NCI-H524 treated with DMSO at 0.1 percent for 48 hours (cell line): ENCODE results near the gene EIF1AX.
"Not testable (repeated sequence)": the region's sequence is repeated elsewhere in the genome, so short reads cannot be mapped to it uniquely, and the experiment has no call there.

ENCODE experiments used
- DNase-seq: peaks from one replicate; lab custom pipeline; 2025; lab: John Stamatoyannopoulos, UW

The EIF1AX gene, protein sequence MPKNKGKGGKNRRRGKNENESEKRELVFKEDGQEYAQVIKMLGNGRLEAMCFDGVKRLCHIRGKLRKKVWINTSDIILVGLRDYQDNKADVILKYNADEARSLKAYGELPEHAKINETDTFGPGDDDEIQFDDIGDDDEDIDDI

DNA sequence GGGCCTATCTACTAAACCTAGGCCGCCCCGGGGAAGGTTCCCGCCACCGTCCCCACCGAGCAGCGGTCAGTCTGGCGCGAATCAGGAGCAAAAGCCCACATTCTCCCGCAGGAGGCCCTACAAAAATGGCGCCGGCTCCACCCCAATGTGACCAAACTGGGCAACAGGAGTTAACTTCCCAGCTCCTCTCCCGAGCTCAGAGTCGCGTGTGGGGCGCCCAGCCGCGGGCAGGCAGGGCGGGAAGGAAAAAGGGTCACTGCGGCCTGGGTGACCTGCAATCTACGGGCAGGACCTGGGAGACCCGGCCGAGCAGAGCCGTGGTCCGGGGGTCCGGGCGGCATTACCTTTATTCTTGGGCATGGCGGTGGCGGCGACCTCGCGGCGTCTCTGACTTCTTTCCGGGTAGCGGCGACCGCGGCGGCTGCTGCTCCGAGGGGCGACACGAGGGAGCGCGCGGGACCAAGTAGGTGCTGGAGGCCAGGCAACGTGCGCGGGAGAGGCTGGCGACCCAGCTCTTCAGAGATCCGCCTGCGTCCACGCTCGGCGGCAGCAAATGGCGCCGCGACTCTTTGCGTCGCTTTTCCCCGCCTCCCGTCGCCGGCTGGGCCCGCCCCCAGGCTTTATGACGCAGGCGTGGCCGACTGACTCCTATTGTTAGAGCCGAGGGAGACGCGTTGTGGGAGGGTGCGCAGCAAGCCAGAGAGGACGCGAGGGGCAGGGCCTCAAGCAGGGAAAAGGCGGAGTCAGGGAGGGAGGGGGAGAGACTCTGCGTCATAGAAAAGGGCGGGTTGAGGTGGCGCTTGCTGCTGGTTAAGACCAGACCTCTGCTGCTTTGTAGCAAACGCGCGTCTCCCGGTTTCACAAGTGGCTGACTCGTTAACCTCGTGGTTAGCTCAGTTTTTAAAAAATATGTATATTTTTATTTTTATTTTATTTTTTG lies at the start of gene EIF1AX:
Gene EIF1AX, minus strand, starts transcription at position 558 of the 940 bp plus-strand sequence. Its CDS starts 198 bp downstream, at position 360.
- peak; percentile 95 for DNase-seq

DNA sequence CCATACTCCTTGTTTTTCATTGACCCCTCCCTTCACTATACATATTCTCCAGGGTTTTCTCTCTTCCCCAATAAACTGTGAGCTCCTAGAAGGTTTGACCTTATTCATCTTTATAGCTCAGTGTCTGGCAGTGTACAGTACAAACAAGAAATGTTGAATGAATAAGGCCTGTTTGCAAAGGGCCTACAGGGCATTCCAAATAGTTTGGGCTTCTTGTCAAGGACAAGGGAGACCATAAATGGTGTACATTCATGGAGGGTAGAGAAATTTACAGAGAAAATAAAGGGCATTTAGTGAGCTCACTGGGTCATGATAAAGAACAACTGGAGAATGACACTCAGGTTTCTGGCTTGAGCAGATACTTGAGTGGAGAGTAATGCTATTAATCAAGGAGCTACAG lies 47.5 kb upstream of the EIF1AX start:
- no peak for DNase-seq

DNA sequence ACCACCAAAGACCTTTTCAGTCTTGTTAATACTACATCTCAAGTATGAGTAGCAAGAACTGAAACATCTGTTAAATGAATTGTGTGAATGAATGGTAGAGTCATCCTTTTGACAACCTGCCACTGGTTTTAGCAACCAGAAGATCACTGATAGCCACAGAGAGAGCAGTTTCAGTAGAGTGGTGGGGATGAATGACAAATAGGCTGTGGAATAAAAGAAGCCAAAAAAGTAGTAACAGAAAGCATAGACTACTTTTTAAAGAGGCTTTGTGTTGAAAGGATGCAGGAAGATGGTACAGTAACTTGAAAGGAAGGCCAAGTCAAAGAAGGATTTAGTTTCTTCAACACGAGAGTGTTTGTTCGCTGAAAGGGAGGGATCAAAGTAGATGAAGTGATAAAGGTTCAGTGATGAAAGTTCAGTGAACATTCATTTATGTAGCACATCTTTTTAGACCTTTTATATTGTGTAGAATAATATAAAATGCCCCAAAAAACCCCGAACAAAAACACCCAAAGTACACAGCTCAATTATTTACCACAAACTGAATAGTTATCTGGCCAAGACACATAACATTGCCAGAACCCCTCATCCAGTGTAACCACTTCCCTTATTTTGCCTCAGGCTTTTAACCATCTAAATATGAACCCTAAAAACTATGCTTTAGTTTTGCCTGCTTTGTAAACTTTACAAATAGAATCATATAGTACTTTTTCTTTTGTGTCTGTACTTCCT lies 40.1 kb upstream of the EIF1AX start:
- no peak for DNase-seq

DNA sequence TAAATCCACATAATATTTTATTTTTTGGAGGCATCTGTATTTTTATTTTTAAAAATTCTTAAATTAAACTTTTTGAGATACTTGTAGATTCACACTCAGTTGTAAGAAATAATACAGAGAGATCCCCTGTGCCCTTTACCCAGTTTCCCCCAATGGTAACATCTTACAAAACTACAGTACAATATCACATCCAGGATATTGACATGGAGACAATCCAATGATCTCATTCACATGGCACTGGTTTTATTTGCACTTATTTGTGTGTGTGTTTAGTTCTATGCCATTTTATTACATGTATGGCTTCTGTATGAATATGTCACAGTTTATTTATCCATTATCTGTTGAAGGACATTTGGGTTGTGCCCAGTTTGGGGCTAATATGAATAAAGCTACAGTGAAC lies 35.5 kb upstream of the EIF1AX start:
- DNase-seq = no peak

DNA sequence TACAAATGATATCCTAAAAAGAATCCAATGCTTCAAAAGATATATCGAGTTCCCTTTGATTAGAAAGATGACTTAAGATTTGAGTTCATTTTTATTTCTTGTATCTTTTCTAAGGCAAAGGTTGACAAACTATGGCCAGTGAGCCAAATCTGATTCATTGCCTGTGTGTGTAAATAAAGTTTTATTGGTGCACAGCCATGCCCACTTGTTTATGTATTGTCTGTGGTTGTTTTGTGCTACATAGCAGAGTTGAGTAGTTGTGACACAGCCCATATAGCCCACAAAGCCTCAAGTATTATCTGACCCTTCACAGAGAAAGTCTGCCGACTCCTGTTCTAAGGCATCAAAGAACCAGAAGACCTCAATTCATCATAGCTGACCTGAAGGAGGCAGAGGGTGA lies 32.2 kb upstream of the EIF1AX start:
- DNase-seq = no peak

DNA sequence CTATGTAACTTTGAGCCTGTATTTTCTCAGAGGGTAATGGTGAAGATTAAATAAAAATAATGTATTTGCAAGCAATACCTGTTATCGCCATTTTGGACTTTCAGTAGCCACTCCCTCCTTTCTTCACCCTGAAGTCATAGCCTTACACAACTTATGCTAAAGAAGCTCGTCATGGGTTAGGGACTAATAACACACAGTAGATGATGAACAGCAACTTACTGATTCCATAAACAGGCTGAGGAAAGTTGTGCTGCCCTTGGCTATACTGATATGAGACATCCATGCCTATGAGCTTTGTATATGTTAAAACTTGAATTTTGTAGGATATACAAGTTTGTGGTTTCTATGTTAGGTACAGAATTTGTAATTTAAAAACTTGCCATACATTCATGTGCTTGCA lies 31.7 kb upstream of the EIF1AX start:
- DNase-seq = no peak

DNA sequence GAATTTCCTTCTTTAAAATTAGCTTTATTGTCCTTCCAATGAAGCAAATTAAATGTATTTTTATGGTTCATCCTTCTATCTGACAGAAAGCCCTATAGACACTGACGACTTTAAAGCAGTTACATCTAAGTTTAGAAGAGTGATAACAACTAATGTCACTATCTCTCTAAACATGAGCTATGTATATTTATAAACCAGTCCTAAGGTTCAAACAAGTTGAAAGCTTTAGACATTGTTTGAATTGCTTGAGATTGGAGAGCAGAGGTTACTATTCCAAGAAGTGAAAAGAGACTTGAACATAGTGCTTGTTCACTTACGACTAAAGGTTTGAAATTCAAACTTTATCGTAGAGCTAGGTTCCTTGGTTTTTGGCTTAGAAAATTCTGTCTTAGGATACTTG lies 30.2 kb upstream of the EIF1AX start:
- no peak for DNase-seq

DNA sequence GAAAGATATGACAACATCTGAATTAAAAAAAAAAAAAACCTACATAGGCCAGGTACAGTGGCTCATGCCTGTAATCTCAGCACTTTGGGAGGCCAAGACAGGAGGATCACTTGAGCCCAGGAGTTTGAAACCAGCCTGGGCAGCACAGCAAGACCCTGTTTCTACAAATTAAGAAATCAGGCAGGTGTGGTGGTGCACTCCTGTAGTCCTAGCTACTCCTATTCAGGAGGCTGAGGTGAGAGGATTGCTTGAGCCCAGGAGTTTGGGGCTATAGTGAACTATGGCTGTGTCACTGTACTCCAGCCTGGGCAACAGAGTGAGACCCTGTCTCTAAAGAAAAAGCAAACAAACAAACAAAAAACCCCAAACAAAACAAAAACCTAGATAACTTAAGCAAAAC lies 20.9 kb upstream of the EIF1AX start:
- not testable (repeated sequence) for DNase-seq

DNA sequence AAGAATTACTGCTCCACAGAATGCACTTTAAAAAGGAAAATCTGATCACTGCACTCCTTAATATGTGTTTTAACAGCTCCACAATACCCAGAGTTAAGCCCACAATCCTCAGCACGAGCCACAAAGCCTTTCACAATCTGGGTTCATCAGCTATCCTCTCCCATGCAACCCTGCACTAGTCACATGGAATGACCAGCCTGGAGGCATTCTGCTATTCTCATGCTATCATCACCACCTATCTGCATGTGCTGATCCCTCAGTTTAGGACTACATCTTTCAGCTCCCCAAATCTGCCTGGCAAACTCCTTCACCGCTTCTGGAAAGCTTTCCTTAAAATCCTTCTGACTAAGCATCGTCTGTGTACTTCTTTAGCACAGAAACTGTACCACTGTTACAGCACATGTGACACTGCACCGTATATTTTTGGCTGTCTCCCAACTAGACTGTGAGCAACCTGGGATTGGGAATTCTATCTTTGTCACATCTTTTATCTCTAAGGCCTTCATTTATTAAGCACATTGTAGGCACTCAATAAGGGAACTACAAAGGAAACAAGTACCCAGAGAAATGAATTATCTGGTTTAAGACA lies 18.3 kb upstream of the EIF1AX start:
- no peak for DNase-seq

DNA sequence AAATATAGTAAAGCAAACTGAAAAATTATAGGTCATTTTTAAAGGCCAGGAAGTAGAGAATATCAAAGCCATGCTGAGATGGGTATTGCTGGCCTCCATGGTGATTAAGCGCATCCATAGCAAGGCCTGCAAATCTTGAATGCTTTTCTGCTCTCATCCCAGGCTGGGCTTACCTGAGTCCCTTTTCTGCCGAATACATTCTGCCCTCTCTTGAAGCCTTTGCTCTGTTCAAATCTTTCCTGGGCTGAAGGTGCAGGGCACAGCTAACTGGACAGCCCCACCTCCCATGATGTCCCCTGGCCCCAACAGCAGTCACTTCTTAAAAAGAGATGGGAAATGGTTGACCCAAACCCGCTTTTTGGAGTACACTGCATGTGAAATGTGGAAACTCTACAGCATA lies 10.1 kb upstream of the EIF1AX start:
- DNase-seq = no peak

DNA sequence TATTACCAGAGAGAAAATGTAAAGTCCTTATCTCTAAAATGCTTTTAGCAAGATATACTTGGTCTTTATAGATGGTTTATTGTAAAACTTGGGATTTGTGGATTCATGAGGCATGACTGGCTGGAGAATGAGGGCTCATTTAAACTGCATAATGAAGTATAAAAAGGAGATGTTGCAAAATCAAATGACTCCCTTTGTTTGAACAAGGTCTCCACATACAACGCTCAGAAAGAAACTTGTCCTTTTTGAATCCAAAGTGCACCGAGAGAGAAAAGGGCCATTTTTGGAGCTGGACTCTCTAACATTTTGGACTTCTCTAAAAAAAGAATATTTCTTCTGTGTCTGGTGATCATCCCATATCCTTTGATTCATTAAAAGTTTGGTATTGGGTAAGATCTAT lies 7.7 kb upstream of the EIF1AX start:
- DNase-seq = no peak

DNA sequence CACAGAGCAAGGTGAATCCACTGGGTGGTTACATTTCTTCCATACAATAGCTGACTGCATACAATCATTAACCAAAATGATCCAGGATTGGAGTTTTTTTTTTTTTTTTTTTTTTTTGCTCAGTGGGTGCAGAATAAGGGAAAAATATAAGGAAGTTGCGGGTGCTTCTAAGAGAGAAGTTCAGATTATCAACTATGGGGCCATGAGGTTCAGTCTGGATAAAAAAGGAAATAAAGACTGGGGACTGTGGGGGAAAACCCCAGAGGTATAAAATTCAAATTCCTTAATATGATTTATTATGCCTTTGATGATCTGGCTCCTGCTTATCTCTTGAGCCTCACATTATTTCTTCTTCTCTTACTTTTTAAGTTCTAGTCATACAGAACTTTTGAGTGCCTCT lies 5.9 kb upstream of the EIF1AX start:
- no peak for DNase-seq

DNA sequence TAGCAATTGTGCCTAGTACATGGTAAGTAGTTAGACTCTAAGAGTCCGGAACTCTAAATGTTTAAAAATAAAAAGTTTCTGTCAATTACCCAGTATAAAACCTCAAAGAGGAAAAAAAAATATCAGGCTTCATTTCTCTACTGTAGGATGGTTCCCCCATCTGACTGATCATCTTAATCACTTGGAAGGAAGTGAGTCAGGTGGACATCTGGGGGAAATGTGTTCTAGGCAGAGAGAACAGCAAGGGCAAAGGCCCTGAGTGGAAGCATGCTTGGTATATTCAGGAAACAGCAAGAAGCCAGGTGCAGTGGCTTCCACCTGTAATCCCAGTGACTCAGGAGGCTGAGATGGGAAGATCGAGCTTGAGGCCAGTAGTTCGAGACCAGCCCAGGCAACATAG lies 2.9 kb upstream of the EIF1AX start:
- DNase-seq = no peak

DNA sequence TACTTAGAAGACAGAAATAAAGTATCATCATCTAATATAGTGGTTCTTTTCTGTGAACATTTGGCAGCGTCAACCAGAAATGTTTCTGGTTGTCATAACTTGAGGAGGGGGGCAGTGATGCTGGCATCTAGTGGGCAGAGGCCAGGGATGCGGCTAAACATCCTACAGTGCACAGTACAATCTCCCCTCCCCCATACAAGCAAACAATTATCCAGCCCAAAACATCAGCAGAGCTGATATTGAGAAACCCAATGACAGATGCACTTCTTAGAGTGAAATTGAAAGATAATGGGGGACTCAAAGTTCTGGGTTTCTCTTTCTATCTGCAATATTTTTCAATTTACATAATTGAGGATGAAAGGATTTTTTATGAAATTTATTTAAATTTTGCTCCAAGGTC lies 1.9 kb upstream of the EIF1AX start:
- DNase-seq = no peak

DNA sequence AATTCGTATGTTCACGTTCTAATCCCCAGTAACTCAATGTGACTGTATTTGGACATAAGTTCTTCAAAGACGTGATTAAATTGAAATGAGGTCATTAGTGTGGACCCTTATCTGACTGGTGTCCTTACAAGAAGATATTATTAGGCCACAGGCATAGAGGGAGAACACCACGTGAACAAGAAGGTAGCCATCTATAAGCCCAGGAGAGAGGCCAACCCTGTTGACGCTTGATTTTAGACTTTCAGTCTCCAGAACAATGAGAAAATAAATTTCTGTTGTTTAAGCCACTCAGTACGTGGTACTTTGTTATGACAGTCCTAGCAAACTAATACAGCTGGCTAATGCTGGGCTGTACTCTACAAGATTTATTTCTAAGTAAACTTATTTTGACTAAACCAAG lies 1.5 kb upstream of the EIF1AX start:
- DNase-seq = no peak

DNA sequence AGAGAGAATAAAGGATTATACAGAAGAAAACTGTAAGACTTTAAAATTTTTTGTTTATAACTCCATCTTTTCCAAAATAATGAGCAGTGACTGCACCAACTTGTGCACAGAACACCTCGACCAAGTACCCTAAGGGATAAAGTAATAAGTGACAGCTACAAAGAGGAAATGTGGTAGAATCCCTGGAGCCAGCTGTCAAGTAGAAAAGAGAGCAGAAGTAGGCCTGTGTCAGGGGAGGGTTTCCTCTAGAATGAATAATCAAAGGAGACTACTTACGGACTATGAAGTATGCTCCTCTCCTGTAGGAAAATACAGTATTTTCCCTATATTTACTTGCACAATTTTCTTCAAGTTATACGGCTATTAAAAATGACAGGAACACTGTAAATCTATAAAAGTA lies 1.2 kb downstream of the EIF1AX start:
- DNase-seq = peak; percentile 13

DNA sequence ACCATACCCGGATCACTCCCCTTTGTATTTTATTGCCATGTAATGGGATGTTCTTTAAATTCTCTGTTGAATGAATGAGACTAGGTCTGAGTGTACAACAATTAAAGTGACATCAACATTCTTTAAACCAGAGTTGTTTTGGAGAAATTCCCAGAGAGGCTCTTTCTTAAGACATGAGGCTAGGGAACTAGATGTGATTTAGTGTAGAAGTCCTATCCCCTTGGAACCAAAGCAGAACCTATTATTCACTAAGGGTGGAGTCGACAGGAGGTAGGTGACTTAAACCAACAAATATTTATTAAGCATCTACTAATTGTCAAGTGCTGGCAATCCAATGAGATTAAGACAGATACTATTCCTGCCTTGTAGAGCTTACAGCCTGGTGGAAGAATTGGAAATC lies 1.7 kb downstream of the EIF1AX start:
- DNase-seq = no peak

DNA sequence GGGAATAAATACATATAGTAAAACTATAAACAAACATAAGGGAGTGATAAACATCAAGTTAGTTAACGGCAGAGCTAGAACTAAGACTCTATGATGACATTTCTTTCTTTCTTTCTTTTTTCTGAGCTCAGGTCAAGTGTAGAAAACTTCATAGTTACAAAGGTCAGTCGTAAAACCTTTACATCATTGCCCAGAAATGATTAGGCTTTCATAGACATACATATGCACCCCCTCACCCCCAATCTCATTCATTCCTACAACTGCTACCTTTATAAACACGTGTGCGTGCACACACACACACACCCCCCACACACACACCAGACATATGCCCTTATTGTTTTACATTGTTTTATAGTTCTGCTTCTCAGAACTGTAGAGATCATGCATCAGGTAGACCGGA lies 5.7 kb downstream of the EIF1AX start:
- DNase-seq = no peak

DNA sequence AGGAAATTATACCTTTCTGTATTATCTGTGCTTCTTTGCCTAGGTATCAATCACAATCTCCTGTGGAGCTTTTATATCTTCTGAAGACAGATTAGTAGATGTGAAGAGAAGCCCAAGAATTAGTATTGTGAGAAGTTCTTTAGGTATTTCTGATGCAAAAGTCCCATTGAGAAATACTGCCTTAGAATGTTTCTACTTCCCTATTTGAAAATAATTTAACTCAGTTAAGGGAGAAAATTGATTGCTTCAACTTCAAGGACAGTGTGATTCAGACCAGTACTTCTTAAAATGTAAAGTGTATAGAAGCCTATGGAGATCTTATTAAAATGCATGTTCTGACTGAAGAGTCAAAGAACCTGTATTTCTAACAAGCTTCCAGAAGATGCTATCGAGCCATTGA lies 9.0 kb downstream of the EIF1AX start:
- DNase-seq = no peak

DNA sequence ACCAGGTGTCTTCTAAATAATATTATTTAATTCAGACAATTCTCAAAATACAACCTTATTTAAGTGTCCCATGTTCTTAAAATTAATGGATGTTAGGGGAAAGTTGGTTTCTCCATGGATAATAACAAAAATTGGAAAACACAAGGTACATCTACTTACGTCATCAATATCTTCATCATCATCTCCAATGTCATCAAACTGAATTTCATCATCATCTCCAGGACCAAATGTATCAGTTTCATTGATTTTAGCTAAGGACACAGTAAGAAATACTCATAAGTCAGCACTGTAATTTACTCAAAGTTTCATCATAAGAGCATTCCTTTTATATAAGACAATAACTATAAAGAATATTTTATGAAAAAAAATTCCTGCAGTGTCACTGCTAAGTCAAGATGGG lies 11.3 kb downstream of the EIF1AX start:
- DNase-seq = no peak

DNA sequence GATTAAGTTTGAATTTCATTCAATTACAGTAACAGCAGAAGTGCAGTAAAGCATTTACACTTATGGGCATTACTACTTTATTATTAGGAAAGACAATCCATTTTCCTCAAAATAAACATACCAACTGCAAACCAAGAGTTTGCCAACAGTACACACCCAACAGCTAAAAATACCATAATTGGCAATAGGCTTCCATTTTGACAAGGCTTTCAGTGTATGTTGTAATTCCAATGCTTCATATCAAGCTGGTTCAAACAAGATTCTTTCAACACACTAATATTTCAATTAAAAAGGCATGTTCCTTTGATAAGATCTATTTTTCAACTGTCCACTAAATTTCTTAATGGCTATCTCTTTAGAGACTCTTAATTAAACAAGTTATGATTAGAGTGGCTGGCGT lies 12.1 kb downstream of the EIF1AX start:
- no peak for DNase-seq

DNA sequence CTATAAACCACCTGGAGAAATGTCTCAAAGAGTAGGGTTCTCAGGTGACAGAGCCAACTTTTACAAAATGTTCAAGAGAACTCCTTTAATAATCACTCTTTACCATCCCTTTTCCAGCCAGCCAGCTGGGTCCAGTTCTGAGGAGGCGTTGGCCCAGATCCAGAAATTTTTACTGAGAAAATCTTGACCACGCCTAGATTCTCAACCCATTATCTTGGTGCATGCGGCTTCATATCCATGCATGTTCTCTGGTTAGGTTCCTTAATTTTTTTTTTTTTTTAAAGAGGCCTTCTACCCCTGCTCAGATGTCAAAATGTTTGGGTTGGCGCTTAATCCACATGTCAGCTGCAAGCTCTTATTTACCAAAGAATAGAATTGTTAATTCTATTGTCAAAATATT lies 13.0 kb downstream of the EIF1AX start:
- DNase-seq = no peak

DNA sequence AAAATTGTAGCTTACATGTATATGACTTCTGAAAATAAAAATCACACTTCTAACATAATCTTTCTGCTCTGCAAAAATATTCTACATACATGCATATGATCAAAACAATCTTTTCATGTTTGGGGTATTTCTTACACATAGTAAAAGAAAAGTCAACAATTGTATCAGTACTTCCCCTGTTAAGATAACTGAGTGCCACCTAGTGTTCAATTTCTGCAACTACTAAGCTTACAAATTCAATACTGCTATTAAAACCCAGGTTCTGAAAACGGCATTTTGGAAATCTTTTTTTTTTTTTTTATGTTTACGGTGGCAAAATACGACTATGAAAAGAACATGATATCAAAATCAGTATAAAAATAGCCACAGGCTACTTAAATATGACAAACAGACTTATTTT lies 14.2 kb downstream of the EIF1AX start:
- DNase-seq = not testable (repeated sequence)
